Measurements from ENCODE around the gene SMPD3. TPM values are rescaled to one million over a fixed set of nuclear protein-coding genes. Genes with fewer than 3 reads are reported as not detected.

Gene SMPD3
- total RNA-seq, 1 donor from 2014 or later: 85.4 TPM

- peaks cover 20% of the 10 kb centered on the region for H3K4me1 Mint-ChIP-seq (ENCODE audit: low read depth, unreplicated experiment)
- no peak for DNase-seq
- H3K36me3 Mint-ChIP-seq (ENCODE audit: unreplicated experiment): no peaks in the 10 kb centered on the region
- peaks cover 2% of the 10 kb centered on the region for H3K9me3 Mint-ChIP-seq (ENCODE audit: unreplicated experiment)
- H3K27ac Mint-ChIP-seq (ENCODE audit: unreplicated experiment): no peak overlapping the region
- H3K4me3 Mint-ChIP-seq (ENCODE audit: unreplicated experiment): no peak overlapping the region
- peaks cover 7% of the 10 kb centered on the region for H3K27me3 Mint-ChIP-seq (ENCODE audit: unreplicated experiment)
- TF ChIP-seq, protein P1, sequence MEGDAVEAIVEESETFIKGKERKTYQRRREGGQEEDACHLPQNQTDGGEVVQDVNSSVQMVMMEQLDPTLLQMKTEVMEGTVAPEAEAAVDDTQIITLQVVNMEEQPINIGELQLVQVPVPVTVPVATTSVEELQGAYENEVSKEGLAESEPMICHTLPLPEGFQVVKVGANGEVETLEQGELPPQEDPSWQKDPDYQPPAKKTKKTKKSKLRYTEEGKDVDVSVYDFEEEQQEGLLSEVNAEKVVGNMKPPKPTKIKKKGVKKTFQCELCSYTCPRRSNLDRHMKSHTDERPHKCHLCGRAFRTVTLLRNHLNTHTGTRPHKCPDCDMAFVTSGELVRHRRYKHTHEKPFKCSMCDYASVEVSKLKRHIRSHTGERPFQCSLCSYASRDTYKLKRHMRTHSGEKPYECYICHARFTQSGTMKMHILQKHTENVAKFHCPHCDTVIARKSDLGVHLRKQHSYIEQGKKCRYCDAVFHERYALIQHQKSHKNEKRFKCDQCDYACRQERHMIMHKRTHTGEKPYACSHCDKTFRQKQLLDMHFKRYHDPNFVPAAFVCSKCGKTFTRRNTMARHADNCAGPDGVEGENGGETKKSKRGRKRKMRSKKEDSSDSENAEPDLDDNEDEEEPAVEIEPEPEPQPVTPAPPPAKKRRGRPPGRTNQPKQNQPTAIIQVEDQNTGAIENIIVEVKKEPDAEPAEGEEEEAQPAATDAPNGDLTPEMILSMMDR (IDR thresholded peaks at IDR 0.05; ENCODE audit: partially characterized antibody, unreplicated experiment): no peak
Measured at GRCh38 chr16:68375801-68376536, 72.3 kb downstream of the SMPD3 start.

DNA sequence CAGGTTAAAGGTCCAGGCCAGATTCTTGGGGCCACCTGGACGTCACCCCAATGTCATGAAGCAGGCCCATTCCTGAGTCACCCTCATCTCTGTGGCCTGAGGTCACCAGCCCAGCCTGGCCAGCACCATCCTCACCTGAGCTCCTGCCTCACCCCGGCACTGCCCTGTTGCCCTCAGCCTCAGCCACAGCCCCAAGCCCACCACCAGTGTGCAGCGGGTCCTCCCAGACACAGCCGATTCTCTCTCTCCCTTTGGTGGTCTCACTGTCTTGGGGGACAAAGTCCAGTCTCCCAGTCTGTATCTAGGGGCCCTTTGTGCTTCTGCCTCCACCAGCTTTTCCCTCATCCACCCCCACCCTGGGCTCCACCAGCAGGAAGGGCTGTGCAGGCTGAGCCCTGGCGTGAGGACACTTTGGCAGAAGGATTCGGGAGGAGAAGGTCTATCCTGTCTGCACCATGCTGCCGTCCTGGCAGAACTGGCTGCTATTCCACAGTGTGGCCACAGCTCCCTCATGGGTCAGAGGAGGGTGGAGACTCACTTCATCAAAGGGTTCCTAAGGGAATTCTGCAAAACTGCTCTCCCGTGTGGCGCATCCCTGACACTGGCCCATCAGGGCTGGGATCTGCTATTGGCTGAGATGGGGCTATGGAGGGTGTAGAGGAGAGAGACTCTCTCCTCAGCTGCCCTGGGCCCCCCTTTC, 73.2 kb downstream of the SMPD3 start:
- Mint-ChIP-seq H3K27me3 (ENCODE audit: unreplicated experiment) (peaks cover 7% of the 10 kb centered on the region), H3K9me3 (ENCODE audit: unreplicated experiment) (peaks cover 2% of the 10 kb centered on the region), H3K4me1 (ENCODE audit: low read depth, unreplicated experiment) (peaks cover 22% of the 10 kb centered on the region), H3K27ac (ENCODE audit: unreplicated experiment) (no peak overlapping the region), H3K4me3 (ENCODE audit: unreplicated experiment) (no peak overlapping the region), H3K36me3 (ENCODE audit: unreplicated experiment) (no peaks in the 10 kb centered on the region)
- TF ChIP-seq, protein P1 (IDR thresholded peaks at IDR 0.05; ENCODE audit: partially characterized antibody, unreplicated experiment): no peak
- DNase-seq: no peak

DNA sequence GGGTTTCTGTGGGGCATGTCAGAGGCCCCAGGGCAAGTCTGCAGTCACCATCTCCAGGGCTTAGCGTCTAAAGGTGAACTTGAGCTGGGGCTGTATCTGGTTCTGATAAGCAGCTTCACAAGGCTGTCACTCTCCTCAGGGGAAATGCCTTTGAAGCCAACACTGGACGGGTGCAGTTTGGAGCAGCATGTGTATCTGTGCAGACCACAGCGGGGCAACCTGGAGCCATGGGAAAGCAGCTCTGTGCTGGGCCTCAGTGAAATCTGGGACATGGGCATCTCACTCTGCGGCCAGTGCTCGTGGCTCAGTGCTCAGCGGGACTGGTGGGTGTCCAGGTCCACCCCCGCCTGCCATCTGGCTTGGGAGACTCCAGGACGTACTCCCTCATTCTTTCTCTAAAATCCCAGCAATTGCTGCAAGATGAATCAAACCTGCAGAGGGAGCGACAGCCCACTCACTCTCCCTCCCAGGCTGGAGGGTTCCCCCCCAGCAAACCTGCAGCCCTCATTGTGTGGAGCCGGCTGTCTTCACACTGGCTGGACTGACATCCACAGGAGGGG, 74.0 kb downstream of the SMPD3 start:
- Mint-ChIP-seq H3K27me3 (ENCODE audit: unreplicated experiment) (peaks cover 7% of the 10 kb centered on the region), H3K4me3 (ENCODE audit: unreplicated experiment) (no peak overlapping the region), H3K27ac (ENCODE audit: unreplicated experiment) (no peak overlapping the region), H3K36me3 (ENCODE audit: unreplicated experiment) (no peaks in the 10 kb centered on the region), H3K9me3 (ENCODE audit: unreplicated experiment) (peaks cover 2% of the 10 kb centered on the region), H3K4me1 (ENCODE audit: low read depth, unreplicated experiment) (peaks cover 19% of the 10 kb centered on the region)
- TF ChIP-seq, protein P1 (IDR thresholded peaks at IDR 0.05; ENCODE audit: partially characterized antibody, unreplicated experiment): no peak
- DNase-seq: no peak

GRCh38 chr16:68373528-68374245, 74.6 kb downstream of the SMPD3 start:
- H3K36me3 Mint-ChIP-seq (ENCODE audit: unreplicated experiment): no peaks in the 10 kb centered on the region
- H3K27ac Mint-ChIP-seq (ENCODE audit: unreplicated experiment): peak overlapping the region; percentile 38
- TF ChIP-seq, protein P1 (IDR thresholded peaks at IDR 0.05; ENCODE audit: partially characterized antibody, unreplicated experiment): no peak
- H3K4me1 Mint-ChIP-seq (ENCODE audit: low read depth, unreplicated experiment): peaks cover 14% of the 10 kb centered on the region
- no peak for DNase-seq
- H3K4me3 Mint-ChIP-seq (ENCODE audit: unreplicated experiment): no peak overlapping the region
- peaks cover 2% of the 10 kb centered on the region for H3K9me3 Mint-ChIP-seq (ENCODE audit: unreplicated experiment)
- peaks cover 7% of the 10 kb centered on the region for H3K27me3 Mint-ChIP-seq (ENCODE audit: unreplicated experiment)

All from glutamatergic neuron (in vitro differentiated cells).